ENCODE data around the gene CLDN16.

GRCh38 chr3:190446573-190447279 is 58.8 kb downstream of the CLDN16 start:
- TF ChIP-seq POLR2AphosphoS5 (IDR thresholded peaks at IDR 0.05; ENCODE audit: control insufficient read depth, insufficient read depth, low read depth, low read length) (no peak), ZNF354B (CRISPR knock-in tag; IDR thresholded peaks at IDR 0.05) (no peak), CTCF (IDR thresholded peaks at IDR 0.05 in 2 of 3, conservative IDR thresholded peaks at IDR 0.05 in 1 of 3; ENCODE audit: insufficient read depth in 2 of 3, low read depth in 1 of 3, low read length in 3 of 3) (no peak), STAT5A (IDR thresholded peaks at IDR 0.05; ENCODE audit: borderline replicate concordance, low read length) (no peak), LARP7 (IDR thresholded peaks at IDR 0.05) (no peak), MAFK (IDR thresholded peaks at IDR 0.05; ENCODE audit: low read length) (no peak), SIN3B (IDR thresholded peaks at IDR 0.05; ENCODE audit: low read depth) (no peak), SMC3 (conservative IDR thresholded peaks at IDR 0.05; ENCODE audit: insufficient read depth, low read depth, low read length) (no peak)
